ENCODE measurements around the gene PLEKHA3.
A peak's percentile ranks its signal among the peaks of the same experiment; 100 is the strongest.

DNA sequence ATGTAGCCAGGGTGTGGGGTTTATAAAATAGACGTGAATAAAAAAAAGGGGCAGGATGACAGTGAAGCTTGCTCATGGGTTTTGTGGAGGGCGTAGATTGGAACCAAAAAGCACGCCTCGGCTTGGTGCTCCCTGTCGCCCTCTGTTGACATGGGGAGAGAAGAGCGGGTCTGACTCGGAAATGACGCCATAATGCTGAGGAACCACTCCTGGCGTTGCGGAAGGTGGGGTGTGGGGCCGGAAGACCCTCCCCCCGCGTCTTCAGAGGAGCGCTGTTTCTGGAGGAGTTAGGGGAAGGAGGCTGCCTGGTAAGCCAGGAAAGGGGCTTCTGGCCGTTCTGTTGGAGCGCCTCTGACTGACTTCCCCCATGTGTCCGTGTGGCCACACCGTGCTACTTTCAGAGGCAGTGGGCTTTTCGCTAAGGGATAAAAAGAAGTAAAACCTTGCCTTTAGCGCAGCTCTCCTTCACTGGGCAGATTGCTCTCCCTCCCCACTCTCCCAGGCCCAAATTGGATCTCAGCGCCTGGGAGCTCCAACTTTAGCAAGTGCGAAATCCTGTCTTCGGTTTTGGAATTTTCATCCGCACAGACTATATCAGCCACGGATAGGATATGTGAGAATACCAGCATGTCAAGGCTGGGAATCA is 42.8 kb downstream of the PLEKHA3 start:
- TF ChIP-seq, protein P1, sequence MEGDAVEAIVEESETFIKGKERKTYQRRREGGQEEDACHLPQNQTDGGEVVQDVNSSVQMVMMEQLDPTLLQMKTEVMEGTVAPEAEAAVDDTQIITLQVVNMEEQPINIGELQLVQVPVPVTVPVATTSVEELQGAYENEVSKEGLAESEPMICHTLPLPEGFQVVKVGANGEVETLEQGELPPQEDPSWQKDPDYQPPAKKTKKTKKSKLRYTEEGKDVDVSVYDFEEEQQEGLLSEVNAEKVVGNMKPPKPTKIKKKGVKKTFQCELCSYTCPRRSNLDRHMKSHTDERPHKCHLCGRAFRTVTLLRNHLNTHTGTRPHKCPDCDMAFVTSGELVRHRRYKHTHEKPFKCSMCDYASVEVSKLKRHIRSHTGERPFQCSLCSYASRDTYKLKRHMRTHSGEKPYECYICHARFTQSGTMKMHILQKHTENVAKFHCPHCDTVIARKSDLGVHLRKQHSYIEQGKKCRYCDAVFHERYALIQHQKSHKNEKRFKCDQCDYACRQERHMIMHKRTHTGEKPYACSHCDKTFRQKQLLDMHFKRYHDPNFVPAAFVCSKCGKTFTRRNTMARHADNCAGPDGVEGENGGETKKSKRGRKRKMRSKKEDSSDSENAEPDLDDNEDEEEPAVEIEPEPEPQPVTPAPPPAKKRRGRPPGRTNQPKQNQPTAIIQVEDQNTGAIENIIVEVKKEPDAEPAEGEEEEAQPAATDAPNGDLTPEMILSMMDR (IDR thresholded peaks at IDR 0.05) = peak; percentile 63 to 80 (median 70)
- TF ChIP-seq EP300 (IDR thresholded peaks at IDR 0.05) (peak in 1 of 4 donors; percentile 9), POLR2AphosphoS5 (IDR thresholded peaks at IDR 0.05) (peak; percentile 83 to 85)
